A673 (cell line): Measurements from ENCODE around the gene GZMH. TPM values are rescaled to one million over a fixed set of nuclear protein-coding genes. Genes with fewer than 3 reads are reported as not detected.

ENCODE experiments used
- BruUV-seq: library from RNA; stranded (reverse); fragments of 400-500 nt; replicated peaks from 2 replicates; lab custom pipeline; 2021; lab: Mats Ljungman, UMichigan
- CTCF ChIA-PET: fragments of 300-600 bp; sonication (Branson Sonifier 250); formaldehyde crosslinking; loops from one replicate; lab custom pipeline; 2022; ENCODE audit warnings: antibody characterized with exemption; lab: Charles Lee
- POLR2A ChIA-PET: fragments of 300-600 bp; sonication (Branson Sonifier 250); formaldehyde crosslinking; loops from one replicate; lab custom pipeline; 2022; ENCODE audit warnings: antibody characterized with exemption; ENCODE audit not compliant: low non-redundant PET; lab: Charles Lee
- DNase-seq: peaks from one replicate; pipeline ENCODE4 v3.0.0-alpha.2; 2015; ENCODE audit warnings: low spot score
- H3K27ac ChIP-seq: fragments of 200-600 bp; sonication (generic); 2 replicates; pipeline ENCODE4 v1.5.1; 2016; ENCODE audit warnings: mixed run types, low read depth, mild to moderate bottlenecking, mixed read lengths, antibody characterized with exemption, low read length; ENCODE audit not compliant: poor library complexity, severe bottlenecking
- H3K27me3 ChIP-seq: fragments of 200-600 bp; sonication (generic); replicated peaks from 2 replicates; pipeline ENCODE4 v1.6.1; 2017; ENCODE audit warnings: mixed run types, low read depth, mild to moderate bottlenecking, mixed read lengths, antibody characterized with exemption, low read length; ENCODE audit not compliant: insufficient read depth, poor library complexity
- H3K36me3 ChIP-seq: fragments of 200-600 bp; sonication (generic); 2 replicates; pipeline ENCODE4 v1.6.1; 2016; ENCODE audit warnings: mixed run types, mild to moderate bottlenecking, mixed read lengths, antibody characterized with exemption, low read length; ENCODE audit not compliant: insufficient read depth, poor library complexity, severe bottlenecking
- H3K4me1 ChIP-seq: fragments of 200-600 bp; sonication (generic); 2 replicates; pipeline ENCODE4 v1.6.1; 2017; ENCODE audit warnings: mixed run types, mild to moderate bottlenecking, mixed read lengths, antibody characterized with exemption, low read length; ENCODE audit not compliant: insufficient read depth, poor library complexity, severe bottlenecking
- H3K4me3 ChIP-seq: fragments of 200-600 bp; sonication (generic); 2 replicates; pipeline ENCODE4 v1.5.1; 2016; ENCODE audit warnings: low read depth, mixed run types, mild to moderate bottlenecking, mixed read lengths, low read length; ENCODE audit not compliant: poor library complexity, severe bottlenecking
- H3K9me3 ChIP-seq: fragments of 200-600 bp; sonication (generic); 2 replicates; pipeline ENCODE4 v1.6.1; 2016; ENCODE audit warnings: mixed run types, low read depth, mild to moderate bottlenecking, mixed read lengths, antibody characterized with exemption, low read length; ENCODE audit not compliant: poor library complexity, severe bottlenecking
- EZH2 ChIP-seq: fragments of 200-600 bp; sonication (generic); IDR thresholded peaks from 2 replicates; pipeline ENCODE4 v1.6.1; 2017; ENCODE audit warnings: borderline replicate concordance, low read depth, mild to moderate bottlenecking, mixed read lengths, antibody characterized with exemption, low read length; ENCODE audit not compliant: poor library complexity, severe bottlenecking
- intact Hi-C: fragments of 100-400 bp; cut with micrococcal nuclease; formaldehyde crosslinking; loops from one replicate; pipeline ENCODE4 v1.10.0; 2022; ENCODE audit not compliant: unreplicated experiment
- total RNA-seq: library from RNA; stranded (reverse); gene quantifications from 2 replicates; pipeline ENCODE4 v1.2.3, GENCODE V29; 2021
- TF ChIP-seq, protein P1 (sequence below): fragments of 300-800, 200-600 bp; sonication (generic); conservative IDR thresholded peaks from 2 replicates; pipeline ENCODE4 v1.5.1; 2017; ENCODE audit warnings: low read depth, mild to moderate bottlenecking, antibody characterized with exemption, low read length, moderate library complexity, mixed read lengths

Gene GZMH
- total RNA-seq, 1 experiment from 2014 or later: not detected

DNA sequence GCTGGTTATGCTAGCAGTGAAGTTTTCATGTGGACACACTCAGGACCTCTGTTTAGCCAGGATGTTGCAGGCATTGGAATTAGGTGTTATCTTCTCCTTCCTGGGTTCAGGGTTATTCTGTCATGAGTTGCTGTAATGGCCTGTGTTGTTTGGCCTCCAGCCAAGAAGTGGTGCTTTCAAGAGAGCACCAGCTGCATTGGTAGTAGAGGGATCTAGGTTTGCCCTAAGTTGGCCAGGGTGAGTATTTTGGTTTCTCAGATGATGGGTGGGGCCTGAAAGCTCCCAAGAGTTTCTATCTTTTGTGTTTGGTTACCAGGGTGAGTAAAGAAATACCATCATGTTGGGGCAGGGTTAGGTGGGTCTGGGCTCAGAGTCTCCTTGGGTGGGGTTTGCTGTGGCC lies 2.7 kb upstream of the GZMH start:
- Histone ChIP-seq H3K27me3 (no peaks in the 10 kb centered on the region), H3K9me3 (no peaks in the 10 kb centered on the region), H3K4me1 (no peaks in the 10 kb centered on the region), H3K27ac (no peak overlapping the region), H3K4me3 (no peak overlapping the region), H3K36me3 (no peaks in the 10 kb centered on the region)
- peak; percentile 10 for DNase-seq
- no peak for TF ChIP-seq EZH2
- TF ChIP-seq, protein P1, sequence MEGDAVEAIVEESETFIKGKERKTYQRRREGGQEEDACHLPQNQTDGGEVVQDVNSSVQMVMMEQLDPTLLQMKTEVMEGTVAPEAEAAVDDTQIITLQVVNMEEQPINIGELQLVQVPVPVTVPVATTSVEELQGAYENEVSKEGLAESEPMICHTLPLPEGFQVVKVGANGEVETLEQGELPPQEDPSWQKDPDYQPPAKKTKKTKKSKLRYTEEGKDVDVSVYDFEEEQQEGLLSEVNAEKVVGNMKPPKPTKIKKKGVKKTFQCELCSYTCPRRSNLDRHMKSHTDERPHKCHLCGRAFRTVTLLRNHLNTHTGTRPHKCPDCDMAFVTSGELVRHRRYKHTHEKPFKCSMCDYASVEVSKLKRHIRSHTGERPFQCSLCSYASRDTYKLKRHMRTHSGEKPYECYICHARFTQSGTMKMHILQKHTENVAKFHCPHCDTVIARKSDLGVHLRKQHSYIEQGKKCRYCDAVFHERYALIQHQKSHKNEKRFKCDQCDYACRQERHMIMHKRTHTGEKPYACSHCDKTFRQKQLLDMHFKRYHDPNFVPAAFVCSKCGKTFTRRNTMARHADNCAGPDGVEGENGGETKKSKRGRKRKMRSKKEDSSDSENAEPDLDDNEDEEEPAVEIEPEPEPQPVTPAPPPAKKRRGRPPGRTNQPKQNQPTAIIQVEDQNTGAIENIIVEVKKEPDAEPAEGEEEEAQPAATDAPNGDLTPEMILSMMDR: no peak
- ChIA-PET POLR2A (no interaction called here), CTCF (no interaction called here)
- BruUV-seq: no TSS peak
- intact Hi-C loops: no loop called here

DNA sequence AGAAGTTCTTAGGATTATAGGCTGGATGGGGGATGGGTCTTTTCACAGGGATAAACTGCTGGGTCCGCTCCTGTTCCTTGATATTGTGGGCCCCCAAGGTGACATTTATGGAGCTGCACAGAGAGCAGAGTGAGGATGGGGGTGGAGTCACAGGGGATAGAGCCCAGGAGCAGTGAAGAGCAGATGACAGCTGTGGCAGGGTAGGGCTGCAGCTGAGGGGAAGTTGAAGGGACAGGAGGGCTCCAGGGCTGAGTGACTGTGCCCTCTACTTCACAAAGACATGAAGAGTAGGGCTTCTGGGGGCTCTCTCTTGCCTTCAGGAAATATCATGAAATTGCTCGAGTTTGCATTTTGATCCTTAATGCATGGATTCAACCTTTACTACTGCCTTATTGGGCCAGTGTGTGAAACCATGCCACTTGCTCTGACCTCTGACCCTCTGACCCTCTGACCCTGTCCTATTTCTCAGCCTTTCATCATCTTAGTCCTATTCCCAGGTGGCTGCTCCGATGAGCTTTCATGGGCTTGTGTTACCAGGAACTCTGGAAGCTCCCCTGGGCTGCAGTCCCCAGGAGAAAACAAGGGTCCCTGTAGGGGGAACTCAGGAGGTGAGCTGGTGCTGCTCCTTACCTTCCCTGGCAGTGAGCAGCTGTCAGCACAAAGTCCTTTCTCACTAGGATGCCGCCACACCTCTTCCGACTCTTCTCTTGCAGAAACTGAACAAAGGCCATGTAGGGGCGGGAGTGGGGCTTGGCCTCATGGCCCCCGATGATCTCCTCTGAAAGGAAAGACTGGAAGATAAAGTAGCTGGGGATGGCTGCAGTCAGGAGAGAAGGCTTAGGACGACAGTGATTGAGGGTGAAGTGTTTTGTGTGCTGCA lies 1.6 kb downstream of the GZMH start:
- intact Hi-C loops: no loop called here
- no TSS peak for BruUV-seq

GRCh38 chr14:24607081-24607480 lies 2.4 kb downstream of the GZMH start:
- no peak for TF ChIP-seq EZH2
- TF ChIP-seq, protein P1: no peak
- Histone ChIP-seq H3K36me3 (no peaks in the 10 kb centered on the region), H3K27ac (no peak overlapping the region), H3K4me1 (no peaks in the 10 kb centered on the region), H3K27me3 (no peaks in the 10 kb centered on the region), H3K4me3 (no peak overlapping the region), H3K9me3 (no peaks in the 10 kb centered on the region)
- POLR2A ChIA-PET: no interaction called here
- CTCF ChIA-PET: no interaction called here
- intact Hi-C loops: no loop called here
- no peak for DNase-seq
- no TSS peak for BruUV-seq

More for the DNA sequence above, 1.6 kb downstream of the GZMH start:
- Histone ChIP-seq H3K27ac (no peak overlapping the region), H3K36me3 (no peaks in the 10 kb centered on the region), H3K4me3 (no peak overlapping the region), H3K4me1 (no peaks in the 10 kb centered on the region), H3K27me3 (no peaks in the 10 kb centered on the region), H3K9me3 (no peaks in the 10 kb centered on the region)
- CTCF ChIA-PET: no interaction called here
- POLR2A ChIA-PET: no interaction called here
- DNase-seq: no peak
- TF ChIP-seq EZH2: no peak
- TF ChIP-seq, protein P1: no peak
